HG02943 (cell line): ENCODE data around the gene API5.
"Not testable (repeated sequence)": the region's sequence is repeated elsewhere in the genome, so short reads cannot be mapped to it uniquely, and the experiment has no call there.

Source experiments
- ATAC-seq: cut with Tn5 transposase; IDR thresholded peaks from one replicate; pipeline ENCODE4 v1.9.1; 2021; ENCODE audit warnings: mild to moderate bottlenecking, low read depth, moderate library complexity; ENCODE audit not compliant: unreplicated experiment

API5 gene

DNA sequence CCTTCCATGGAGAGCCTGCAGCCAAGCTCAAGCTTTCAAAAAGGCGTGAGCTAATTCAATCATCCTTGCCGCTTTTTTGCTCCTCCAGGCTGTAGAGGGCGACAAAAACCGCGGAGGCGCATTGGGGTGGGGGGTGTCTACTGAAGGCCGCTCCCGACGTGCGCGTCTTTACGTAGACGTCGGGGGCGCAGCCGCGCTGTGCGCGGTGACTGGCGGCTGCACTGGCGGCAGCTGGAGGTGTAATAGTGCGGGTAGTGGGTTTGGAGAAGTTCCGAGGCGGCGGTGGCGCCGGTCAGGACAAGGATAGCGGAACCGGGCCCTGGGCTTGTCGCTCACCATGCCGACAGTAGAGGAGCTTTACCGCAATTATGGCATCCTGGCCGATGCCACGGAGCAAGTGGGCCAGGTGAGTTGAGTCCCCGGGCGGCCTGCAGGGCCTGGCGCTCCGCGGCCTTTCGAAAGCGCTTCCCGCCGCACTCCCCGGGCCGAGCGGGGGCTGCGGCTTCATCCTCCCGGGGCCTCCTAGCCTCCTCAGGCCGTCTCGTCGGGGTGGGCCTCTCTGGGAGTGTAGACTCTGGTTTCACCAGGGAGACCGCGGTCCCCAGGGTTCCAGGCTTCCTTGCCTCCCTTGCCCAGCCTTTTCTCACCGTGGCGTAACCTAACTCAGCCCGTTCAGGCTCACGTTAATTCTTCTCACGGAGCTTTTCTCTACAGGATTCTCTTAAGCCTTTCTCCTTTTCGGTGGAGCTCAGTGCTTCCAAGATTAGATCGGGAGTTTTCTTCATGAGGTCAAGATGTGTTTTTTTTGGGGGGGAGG, at the start of gene API5:
API5 (plus strand) TSS at position 206 of the 817 bp plus-strand sequence; CDS start at position 338, 132 bp downstream.
- ATAC-seq = peak; percentile 99

DNA sequence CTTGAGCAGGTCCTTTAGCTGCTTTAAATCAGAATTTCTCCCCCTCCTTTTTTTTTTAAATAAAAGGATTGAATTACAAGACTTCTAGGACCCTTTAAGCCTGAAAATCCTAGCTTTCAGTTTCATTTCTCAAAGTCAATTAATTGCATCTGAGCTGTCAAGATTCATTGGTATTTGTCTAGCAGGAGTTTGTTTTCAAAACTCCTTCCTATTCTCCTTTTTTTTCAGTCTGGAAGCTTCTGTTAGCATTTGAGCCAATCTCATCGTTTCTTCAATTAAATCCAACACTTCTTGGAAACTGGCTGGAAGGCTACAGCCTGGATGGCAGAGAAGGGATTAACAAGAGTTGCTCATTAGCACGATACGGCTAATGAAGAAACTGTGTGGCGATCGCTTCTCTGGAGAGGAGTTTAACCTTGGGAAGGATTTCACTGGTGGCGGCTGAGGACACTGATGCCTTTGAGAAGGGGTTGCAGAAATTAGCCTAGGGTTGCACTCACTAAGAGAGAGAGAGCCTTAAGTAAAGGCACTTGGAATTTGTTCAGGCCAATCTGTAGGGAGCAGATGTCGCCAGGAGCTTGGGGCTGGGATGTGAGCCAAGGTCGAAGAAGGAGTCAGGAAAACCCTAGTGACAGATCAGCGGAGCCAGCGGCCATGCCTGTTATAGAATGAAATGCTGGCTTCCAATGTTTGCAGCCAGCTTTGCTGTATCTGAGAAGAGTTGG, 43.8 kb upstream of the API5 start:
- ATAC-seq = no peak

DNA sequence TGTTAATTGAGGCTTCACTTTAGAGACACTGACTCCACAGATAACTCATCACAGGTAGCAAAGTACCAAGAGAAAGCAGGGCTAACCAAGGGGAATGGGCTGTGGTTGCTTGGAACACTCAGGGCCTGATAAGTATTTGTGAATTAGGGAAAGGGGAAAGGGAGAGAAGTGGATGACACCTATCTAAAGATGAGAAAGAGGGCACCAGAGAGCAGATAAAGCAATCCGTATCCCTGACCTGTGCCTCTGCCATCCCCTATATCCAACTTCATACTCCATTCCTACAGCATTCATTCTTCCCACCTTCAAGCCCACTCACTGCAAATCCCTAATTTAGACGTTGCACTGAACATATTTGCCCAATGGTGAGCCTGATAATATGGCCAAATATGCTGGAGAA, 43.0 kb upstream of the API5 start:
- ATAC-seq = no peak

DNA sequence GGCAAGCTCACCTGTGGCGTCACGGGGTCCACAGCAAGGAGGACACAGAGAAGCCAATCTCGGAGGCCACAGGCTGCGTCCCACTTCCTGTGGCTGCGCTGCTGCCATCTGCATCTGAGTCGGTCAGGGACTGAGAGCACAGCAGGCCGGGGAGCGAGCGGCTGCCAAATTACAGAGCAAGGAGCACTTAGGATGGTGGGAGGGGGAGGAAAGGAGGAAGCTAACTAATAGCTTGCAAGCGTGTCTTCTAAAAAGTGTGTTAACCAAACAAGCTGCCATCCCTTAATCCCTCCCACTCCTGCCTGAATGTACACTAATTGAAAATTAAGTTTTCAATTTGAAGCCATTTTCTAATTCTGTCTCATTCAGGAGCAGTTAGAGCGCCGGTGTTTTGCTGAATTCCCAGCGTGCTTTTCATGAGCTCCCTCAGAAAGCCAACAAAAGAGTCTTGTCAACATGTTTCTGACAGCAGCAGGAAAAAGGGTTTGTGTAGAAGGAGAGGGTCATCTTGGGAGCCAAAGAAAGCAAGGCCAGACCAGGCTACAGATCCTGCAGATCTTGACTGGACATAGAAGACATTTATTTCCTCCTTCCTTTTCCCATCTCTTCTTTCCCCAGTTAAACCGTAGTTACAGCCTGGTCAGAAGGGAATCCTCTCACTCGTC, 42.4 kb upstream of the API5 start:
- ATAC-seq = no peak

DNA sequence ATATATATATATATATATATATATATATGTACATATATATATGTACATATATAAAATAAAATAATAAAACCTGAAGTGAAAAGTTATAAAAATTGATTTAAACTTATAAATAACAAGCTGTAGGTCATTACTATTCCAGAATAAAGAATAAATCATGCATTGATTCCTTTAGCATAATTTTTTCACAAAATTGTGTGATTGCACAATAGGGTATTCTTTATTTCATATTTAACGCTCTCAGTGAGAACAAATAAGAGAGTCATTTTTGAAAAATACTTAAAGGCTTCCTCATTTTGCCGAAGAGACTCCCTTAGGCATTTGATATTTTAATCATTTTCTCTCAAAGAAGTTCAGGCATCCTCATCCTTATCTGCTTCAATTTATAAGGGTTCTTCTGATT, 41.3 kb upstream of the API5 start:
- ATAC-seq = no peak

DNA sequence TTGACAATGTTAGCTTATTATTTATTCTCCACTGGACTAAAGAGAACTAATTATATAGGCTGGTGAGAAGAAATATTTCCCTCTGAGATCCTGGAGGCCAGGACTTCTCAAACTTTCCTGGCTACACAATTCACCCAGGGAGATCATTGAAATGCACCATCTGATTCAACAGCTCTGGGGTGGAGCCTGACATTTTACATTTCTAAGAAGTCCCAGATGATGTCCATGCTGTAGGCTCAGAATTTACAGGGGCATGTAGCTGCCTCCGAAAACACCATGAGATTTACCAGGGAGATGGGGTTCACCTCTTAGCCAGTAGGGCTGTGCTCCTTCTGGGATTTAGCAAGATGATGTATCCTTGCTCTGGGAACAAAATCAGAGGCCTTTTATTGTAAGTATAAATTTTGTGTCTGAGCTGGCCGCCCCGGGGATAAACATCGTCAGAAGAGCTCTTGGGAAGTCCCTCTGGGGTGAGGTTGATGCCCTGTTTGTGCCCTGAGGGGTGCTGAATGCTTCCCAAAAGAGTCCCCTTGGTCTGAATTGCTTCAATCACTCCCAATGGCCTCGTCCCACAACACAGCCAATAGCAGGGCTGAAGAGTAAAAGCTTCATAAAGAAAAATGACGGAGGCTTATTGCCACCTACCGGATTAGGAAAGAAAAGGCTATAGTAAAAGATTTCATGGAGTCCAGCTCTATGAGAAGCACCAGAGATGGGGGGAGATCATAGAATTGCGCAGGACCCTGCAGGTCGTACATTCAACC, 33.4 kb upstream of the API5 start:
- ATAC-seq = no peak

DNA sequence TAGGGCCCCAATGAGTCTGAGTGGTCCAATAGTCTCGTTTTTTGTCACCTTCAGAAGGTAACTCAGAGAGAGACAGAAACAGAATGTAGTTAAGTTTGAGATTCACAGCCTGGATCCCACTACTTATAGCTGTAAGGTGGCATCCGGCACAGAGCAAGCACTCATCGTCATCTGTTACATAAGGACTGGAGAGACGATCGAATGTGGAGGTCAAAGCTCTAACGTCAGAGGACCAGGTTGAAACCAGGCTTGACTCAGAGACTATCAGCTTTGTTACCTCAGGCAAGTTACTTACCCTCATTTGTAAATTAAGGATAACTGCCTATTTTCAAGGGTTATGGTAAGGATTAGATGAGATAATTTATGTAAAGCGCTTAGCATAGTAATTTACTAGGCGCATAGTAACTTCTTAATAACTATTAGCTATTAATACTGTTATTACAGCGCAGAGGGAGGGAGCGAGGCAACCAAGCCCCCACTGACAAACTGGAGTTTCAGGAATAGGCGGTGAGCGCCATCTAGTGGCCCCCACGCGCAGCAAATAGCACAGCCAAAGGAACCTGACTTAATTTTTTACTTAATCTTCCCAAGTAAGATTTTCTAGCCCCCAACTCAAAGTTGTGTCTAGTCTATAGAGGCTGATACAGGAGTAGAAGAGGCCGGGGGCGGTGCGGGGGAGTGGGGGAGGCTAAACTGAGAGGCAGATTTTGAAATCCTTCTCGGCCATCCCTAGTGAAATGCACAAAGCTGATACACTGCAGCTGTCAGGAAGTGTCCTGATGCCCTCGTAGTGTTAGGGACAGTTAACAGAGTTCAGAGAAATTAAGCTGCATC, 29.0 kb upstream of the API5 start:
- peak; percentile 61 for ATAC-seq

DNA sequence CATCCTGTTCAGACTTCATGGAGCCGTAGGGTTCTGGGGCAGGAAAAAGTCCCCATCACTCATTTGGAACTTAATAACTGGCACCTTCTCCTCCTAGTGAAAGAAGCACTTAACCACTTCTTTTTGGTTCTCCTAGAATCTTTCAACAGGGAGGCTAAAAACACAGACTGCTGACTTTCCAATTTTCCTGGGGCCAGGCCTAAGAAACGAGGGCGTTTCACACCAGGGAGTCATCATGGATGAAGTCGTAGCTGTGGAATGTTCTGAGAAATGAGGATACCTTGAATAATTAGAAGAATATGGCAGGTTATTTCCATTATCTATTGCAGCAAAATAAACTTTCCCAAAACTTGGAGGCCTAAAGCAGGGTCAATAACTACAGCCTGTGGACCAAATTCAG, 26.0 kb upstream of the API5 start:
- no peak for ATAC-seq

DNA sequence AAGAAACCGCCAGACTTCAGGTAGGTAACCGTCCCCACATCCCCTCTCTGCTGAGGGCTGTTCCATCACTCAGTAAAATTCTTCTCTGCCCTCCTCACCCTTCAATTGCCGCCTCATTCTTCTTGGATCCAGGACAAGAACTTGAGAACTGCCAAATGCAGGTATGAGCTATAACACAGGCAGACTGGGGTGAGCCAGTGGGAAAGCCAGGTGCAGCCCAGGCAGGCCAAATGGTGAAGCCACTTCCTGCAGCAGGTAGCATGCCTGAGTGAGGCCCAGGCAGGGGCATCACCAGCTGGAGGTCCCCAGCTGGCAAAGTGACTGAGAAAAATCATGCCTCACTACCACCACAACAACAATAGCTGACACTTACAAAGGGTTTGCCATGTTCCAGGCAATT, 22.4 kb upstream of the API5 start:
- ATAC-seq = no peak

DNA sequence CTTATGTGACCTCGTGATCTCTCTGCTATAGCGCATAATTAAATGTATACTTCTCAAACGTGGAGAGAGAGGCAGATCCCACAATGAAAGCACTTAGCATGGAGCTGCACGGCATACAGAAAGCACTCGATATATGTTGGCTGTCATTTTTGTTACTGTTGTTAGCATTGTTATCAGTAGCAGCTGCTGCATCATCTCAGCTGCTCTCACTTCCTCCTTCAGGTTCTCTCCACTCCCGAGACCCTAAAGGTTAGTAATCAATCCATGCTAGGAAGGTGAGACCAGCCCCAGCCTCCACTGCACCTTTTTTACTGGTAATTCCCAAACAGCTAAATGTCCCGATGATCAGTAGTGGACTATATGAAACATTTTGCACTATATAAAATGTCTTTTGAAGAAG, 13.4 kb upstream of the API5 start:
- ATAC-seq = no peak

DNA sequence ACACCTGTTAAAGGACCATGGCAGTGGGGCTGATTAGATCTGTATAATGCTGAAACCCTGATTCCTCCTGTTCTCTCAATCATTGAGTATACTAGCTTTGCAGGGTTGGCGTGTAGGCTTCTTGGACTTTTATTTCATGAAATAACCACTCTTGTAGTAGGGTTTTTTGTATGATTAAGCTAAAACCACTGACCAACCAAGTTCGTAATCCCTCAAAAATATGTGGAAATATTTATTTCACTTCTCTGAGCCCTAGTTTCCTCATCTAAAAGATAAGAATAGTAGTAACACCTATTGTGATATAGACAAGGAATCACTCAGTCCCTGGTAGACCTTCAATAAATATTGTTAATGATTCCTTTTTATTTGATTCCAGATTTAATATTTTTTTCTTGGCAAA, 4.2 kb downstream of the API5 start:
- ATAC-seq = no peak

DNA sequence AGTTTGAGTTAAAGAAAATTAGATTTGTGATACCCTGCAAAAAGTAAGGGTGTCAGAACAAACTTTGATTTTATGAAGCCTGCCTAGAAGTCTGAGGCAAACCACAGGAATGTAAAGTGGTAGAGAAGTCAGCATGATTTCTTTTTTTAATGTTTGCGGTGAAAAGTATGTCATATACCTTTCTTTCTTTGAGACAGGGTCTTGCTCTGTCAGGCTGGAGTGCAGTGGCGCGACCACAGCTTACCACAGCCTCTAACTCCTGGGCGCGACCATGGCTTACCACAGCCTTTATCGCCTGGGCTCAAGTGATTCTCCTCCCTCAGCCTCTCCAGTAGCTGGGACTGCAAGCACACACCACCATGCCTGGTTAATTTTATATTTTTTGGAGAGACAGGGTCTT, 4.7 kb downstream of the API5 start:
- ATAC-seq = no peak

DNA sequence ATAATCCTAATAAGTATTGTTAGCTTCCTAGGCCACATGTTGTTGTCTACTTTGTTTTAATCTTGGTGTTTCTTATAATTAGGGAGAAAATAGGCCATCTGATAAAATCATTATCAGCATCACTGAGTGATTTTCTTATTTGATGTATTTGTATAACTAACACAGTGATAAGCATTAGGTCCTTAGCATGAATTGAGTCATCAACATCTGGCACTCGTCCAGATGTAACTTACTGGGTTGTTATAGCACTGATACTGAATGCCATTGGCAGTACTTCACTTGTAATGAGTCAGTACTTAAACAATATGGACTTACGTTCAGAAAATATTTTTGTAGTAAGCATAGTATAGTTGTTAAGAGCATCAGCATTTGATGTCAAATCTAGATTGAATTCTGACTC, 16.2 kb downstream of the API5 start:
- ATAC-seq = no peak

DNA sequence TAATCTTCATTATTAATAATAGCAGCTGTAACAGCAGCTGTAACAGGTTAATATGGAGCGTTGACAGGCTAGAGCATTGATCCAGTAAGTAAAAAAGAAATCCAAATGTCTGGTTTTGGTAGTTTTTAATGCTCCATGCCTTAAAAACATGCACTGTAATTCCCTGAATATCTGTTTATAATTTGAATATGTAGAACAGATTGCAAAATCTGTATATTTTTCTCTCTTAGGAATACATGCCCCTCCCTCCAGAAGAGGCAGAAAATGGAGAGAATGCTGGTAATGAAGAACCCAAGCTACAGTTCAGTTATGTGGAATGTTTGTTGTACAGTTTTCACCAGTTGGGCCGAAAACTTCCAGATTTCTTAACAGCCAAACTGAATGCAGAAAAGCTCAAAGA, 16.7 kb downstream of the API5 start:
- no peak for ATAC-seq

DNA sequence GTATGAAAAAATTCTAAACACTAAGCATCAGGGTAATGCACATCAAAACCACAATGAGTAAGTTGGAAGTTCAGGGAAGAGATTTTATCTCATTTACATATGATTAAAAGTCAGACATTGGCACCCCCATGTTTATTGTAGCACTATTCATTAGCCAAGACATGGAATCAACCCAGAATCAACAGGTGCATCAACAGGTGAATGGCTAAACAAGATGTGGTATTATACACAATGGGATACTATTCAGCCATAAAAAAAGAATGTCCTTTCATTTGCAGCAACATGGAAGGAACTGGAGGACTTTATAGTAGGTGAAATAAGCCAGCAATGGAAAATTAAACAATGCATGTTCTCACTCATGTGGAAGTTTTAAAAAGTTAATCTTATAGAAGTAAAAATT, 29.4 kb downstream of the API5 start:
- ATAC-seq = no peak

DNA sequence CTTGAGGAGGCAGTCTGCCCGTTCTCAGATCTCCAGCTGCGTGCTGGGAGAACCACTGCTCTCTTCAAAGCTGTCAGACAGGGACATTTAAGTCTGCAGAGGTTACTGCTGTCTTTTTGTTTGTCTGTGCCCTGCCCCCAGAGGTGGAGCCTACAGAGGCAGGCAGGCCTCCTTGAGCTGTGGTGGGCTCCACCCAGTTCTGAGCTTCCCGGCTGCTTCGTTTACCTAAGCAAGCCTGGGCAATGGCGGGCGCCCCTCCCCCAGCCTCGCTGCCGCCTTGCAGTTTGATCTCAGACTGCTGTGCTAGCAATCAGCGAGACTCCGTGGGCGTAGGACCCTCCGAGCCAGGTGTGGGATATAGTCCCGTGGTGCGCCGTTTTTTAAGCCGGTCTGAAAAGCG, 39.6 kb downstream of the API5 start:
- not testable (repeated sequence) for ATAC-seq

DNA sequence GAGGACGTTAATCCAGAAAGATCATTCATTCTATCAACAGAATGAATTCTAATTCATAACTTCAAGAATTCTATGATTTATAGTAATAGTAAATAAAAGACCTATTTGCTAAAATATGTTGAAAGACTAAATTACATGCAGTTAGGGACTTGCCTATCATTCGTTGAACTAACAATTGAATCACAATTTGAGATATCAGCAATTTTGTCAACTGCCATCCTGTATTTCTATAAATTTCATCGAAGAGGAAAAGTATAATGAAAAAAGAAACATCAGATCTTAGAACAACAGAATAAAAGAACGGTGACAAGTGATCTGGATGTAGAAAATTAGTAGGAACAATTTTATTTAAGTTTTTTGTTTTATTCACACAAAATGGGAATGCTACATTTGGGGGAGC, 42.5 kb downstream of the API5 start:
- ATAC-seq = no peak

DNA sequence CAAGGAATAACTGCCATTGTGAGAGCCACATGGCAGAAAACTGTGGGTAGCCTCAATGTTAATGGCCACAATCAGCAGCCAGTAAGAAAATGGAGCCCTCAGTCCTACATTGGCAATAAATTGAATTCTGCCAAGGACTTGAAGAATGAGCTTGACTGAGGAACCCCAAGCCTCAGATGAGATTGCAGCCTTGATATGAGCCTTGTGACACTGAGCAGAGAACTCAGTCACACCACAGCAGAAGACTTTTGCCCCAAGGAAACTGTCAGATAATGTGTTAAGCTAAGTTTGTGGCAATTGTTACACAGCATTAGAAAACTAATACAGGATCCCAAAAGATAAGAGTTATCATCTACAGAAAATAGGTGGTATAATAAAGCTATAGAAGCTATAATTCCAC, 44.5 kb downstream of the API5 start:
- ATAC-seq = no peak

DNA sequence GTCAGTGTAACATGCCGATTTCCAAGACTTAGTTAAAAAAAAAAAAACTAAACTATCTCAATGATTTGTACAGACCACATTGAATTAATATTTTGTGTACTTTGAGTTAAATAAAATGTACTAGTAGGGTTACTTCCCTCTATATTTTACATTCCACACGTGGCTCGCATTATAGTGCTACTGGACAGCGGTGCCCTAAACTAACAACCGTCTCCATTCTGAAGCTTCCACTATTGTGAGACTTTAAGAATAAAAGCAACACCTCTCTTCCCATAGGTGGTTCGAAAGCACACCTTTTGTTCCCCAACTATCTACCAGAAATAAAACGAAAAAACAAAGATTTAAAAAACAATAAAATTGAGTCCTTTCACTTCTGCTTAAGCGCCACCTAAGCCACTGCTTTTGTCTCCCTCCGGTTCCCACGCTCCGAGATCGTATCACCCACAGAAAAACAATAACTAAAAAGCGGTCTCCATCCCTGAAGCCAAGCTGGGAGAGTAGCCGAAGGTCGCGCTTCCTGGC, 46.5 kb downstream of the API5 start:
- no peak for ATAC-seq
